ENCODE data around the gene SERPINB12.

DNA sequence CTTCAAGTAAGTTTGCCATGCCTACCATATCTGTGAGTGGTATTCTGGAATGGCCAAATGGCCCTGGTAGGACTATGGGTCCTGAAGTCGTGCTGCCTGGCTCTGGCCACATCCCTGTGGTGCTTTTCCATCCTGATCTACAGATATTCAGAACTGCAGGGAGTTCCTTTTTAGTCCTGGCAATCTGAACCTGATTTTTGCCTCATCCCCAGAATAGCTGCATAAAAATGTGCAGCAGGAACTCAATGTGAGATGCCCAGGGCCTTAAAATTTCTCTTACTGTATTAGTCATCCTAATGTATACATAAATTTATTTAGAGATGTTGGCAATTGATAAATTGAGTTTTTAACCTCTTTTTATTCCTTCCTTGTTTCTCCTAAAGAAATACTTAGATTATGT lies 50.3 kb downstream of the SERPINB12 start:
- no peak for TF ChIP-seq POLR2AphosphoS5 (IDR thresholded peaks at IDR 0.05; ENCODE audit: low read depth, low read length)
- TF ChIP-seq, protein P1, sequence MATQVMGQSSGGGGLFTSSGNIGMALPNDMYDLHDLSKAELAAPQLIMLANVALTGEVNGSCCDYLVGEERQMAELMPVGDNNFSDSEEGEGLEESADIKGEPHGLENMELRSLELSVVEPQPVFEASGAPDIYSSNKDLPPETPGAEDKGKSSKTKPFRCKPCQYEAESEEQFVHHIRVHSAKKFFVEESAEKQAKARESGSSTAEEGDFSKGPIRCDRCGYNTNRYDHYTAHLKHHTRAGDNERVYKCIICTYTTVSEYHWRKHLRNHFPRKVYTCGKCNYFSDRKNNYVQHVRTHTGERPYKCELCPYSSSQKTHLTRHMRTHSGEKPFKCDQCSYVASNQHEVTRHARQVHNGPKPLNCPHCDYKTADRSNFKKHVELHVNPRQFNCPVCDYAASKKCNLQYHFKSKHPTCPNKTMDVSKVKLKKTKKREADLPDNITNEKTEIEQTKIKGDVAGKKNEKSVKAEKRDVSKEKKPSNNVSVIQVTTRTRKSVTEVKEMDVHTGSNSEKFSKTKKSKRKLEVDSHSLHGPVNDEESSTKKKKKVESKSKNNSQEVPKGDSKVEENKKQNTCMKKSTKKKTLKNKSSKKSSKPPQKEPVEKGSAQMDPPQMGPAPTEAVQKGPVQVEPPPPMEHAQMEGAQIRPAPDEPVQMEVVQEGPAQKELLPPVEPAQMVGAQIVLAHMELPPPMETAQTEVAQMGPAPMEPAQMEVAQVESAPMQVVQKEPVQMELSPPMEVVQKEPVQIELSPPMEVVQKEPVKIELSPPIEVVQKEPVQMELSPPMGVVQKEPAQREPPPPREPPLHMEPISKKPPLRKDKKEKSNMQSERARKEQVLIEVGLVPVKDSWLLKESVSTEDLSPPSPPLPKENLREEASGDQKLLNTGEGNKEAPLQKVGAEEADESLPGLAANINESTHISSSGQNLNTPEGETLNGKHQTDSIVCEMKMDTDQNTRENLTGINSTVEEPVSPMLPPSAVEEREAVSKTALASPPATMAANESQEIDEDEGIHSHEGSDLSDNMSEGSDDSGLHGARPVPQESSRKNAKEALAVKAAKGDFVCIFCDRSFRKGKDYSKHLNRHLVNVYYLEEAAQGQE (IDR thresholded peaks at IDR 0.05; ENCODE audit: insufficient read depth in 1 of 2, low read depth in 2 of 2, low read length in 2 of 2), result no peak
